ENCODE results near the gene DHRS2.

DHRS2 gene

GRCh38 chr14:23612802-23613201, 23.4 kb upstream of the DHRS2 start:
- DNase-seq (ENCODE audit: low read depth) = no peak

GRCh38 chr14:23613242-23614070, 22.7 kb upstream of the DHRS2 start:
- DNase-seq (ENCODE audit: low read depth) = no peak

DNA sequence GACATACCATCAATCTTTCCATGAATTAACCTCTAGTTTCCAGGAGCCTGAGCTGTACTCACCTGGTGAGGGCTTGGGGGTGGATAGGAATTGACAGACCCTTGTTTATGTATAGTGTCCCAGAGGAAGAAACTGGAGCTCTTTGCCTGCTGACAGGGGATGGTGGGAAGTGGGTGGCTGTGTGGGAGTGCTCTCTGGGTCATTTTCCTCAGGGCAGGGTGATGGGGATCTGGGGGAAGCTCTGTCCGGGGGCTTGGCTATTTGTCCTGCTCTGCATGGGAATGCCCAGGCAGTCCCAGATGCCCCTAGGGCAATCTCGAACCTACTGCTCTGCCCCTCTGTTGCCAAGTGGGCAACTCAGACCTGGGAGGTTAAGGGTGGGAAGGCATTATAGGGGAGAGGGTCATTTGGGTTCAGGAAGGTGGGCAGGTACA, 21.8 kb upstream of the DHRS2 start:
- DNase-seq (ENCODE audit: low read depth) = no peak

GRCh38 chr14:23615856-23616255, 20.3 kb upstream of the DHRS2 start:
- no peak for DNase-seq (ENCODE audit: low read depth)

- DNase-seq (ENCODE audit: low read depth) = no peak
Observed at GRCh38 chr14:23617539-23617938, 18.6 kb upstream of the DHRS2 start.

DNA sequence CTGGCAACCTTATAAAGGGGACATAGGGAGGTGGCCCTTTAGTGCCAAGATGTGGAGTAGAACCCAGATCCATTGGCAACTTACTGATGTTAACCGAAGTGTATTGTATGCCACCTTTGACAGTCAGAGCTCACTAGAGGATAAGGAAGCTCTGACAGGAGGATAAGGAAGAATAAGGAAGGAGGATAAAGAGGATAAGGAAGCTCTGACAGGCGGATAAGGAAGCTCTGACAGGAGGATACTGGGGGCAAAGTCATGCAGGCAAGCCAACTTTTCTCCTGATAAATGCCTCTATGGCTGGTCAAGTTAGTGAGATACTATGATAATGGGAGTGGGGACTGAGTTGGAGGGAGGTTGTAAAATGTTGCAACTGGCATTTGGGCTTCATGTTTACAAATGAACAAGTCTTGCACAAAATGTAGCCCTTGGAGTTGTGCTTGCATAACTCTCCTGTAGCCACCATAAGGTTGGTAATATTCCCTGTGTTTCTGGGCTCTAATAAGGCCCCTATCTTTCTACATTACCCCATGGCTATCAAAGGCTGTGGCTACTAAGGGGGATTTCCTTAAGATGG, 17.7 kb upstream of the DHRS2 start:
- DNase-seq (ENCODE audit: low read depth) = no peak

DNA sequence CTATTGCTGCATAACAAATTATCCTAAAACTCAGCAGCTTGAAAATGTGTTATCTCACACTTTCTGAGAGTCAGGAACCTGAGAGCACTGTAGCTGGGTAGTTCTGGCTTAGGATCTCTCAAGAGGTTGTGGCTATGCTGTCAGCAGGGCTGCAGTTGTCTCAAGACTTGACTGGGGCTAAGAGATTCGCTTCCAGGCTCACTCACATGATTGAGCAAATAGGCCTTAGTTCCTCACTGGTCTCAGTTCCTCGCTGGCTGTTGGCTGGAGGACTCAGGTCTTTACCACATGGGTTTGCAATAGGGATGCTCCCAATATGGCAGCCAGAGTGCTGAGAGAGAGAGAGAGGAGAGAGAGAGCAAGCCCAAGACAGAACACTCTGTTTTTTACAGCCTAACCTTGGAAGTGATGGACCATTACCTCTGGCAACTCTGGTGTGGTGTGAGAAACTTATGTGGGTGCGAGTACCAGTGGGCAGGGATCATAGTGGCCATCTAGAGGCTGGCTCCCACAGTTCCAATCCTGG, 15.9 kb upstream of the DHRS2 start:
- no peak for DNase-seq (ENCODE audit: low read depth)

DNA sequence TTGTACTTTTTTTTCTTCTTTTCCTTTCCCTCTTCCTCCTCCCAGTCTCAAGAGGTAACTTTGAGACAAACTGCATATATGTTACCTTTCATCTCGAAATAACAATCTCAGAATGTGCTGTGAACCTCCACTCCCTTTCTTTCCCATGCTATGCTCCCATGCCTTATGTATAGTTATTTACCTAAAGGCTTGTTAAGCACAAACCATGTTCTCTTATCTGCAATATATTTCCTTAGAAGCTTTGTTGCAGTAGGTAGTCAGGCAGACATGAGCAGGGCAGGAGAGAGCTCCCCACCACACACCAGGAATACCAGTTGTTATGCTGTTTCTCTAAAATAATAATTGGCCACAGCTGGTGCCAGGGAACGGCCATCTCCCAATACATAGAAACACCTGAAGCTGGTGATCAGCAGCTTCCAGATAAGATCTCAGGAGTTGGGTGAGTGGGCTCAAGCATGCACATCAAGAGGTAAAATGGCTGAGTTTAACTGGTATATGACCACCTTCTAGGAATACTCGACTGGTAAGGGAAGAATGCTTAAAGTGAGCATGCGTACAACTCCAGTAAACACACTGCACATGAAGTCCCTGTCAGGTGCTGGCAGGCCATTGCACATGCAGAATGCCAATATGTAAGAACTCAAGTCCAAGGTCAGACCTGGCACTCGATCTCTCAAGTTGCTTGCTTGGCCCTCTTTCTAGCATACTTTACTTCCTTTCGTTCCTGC, 14.8 kb upstream of the DHRS2 start:
- no peak for DNase-seq (ENCODE audit: low read depth)

GRCh38 chr14:23621932-23622730, 14.0 kb upstream of the DHRS2 start:
- no peak for DNase-seq (ENCODE audit: low read depth)

DNA sequence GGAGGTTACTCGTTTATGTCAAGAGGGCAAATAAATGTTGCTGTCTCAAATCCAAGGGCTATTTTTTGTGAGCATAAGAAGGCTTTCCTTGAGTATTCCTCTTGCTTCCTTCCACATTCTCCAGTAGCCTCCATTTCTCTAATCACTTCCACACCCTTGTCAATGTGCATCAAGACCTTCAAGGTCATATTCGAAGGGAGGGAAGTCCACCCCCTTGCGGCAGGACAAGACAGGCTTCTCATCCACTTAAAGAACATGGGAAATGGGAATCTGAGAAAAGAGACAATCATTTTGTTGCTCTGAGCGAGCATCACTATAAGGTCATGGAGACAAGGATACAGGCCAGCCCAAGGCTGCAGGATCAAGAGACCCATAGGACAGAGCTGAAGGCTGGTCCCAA, 13.2 kb upstream of the DHRS2 start:
- no peak for DNase-seq (ENCODE audit: low read depth)

GRCh38 chr14:23623962-23624361, 12.2 kb upstream of the DHRS2 start:
- no peak for DNase-seq (ENCODE audit: low read depth)

- no peak for DNase-seq (ENCODE audit: low read depth)
Observed at GRCh38 chr14:23624830-23625404, 11.2 kb upstream of the DHRS2 start.

GRCh38 chr14:23626946-23627345, 9.2 kb upstream of the DHRS2 start:
- DNase-seq (ENCODE audit: low read depth) = no peak

DNA sequence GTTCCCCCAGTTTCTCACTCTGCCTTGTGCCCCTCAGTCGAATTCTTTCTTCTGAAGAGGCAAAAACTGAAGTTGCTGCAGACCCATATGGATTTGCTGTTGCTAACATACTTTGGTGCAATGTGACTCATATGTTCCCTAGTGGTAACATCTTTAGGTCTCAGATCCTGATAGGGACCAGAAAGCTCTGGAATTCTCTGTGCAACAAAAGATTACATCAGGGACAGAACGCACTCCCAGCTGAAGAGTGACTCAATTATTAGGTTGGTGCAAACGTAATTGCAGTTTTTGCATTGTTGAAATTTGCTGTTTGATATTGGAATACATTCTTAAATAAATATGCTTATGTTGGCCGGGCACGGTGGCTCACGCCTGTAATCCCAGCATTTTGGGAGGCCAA, 8.2 kb upstream of the DHRS2 start:
- DNase-seq (ENCODE audit: low read depth) = no peak

DNA sequence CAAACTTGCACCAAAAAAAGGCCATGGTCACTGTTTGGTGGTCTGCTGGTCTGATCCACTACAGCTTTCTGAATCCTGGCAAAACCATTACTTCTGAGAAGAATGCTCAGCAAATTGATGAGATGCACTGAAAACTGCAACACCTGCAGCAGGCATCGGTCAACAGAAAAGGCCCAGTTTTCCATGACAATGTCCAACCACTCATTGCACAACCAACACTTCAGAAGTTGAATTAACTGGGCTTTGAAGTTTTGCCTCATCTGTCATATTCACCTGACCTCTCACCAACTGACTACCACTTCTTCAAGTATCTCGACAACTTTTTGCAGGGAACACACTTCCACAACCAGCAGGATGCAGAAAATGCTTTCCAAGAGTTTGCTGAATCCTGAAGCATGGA, 7.0 kb upstream of the DHRS2 start:
- no peak for DNase-seq (ENCODE audit: low read depth)

DNA sequence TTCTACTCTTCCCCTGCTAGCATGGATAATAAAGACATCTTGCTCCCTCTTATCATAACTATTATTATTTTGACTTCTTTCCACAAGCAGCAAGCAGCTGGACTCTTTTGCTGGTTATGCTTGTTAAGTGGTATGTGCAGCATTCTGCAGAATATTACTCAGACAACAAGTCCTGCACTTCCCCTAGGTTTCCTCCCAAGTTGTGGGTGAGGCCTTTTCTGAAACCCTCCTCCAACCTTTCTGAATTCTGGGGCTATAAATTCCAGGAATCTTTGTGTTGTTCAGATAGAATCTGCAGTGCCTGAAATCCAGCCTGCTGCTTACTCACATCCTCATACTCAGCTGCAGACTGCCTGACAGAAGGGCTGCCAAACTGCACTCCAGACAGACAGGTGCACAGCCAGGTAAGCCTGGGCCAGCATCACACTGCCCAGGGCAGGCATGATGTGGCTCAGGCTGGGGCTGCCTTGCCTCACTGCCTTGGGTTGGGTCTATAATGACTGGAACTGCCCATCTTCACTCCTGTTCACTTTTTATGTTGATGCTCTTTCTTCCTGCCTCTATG, 6.2 kb upstream of the DHRS2 start:
- no peak for DNase-seq (ENCODE audit: low read depth)

- DNase-seq (ENCODE audit: low read depth) = no peak
Observed at GRCh38 chr14:23630687-23631086, 5.5 kb upstream of the DHRS2 start.

DNA sequence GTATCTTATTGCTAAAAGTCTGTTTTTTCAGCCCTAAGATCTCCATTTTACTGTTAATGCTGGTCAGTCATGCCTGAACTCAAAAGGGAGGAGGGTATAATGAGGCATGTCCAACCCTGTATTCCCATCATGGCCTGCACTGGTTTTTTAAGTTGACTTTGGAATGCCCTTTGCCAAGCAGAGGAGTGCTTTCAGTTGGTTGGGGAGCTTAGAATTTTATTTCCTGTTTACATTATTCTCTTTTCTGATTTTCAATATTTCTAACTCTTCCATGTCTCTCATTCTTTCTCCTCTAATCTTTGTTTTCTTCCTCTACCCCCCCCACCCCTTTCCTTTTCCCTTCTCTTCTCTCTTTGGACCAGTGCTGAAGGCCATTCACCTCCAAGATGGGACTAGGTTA, 4.9 kb upstream of the DHRS2 start:
- DNase-seq (ENCODE audit: low read depth) = no peak

DNA sequence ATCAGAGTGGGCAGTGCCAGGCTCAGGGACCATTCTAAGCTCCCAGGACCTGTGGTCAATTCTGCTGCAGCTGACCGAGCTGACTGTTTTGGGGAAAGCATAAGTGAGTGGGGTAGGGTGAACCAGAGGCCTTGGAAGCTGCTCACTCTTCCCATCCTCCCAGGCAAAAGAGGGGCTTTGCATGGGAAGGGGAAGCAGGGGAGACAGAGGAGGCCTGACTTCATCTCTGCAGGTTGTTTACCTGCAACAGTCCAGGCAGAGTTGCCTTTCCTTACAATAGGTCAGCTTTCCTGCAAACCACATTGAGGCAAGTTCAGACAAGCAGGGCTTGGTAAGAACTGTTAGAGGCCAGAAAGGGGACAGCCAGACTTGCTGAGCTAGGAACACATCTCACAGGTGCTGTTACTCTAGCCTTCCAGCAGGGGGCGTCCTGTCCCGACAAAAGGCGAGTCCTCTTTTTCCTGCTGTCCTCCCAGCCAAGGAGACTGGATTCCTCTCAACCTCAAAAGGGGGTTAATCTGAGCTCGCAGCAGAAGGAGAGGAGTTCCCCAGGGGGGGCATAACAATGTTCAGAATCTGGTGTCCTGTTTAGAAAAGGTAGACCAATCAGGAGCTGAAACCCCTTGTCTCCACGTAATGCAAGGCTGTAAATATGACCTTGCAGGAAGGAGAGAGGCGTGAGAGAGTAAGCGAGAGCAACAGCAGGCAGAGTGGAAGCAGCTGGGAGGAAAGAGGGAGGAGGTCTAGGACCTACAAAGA, 4.3 kb upstream of the DHRS2 start:
- DNase-seq (ENCODE audit: low read depth) = peak; percentile 58

DNA sequence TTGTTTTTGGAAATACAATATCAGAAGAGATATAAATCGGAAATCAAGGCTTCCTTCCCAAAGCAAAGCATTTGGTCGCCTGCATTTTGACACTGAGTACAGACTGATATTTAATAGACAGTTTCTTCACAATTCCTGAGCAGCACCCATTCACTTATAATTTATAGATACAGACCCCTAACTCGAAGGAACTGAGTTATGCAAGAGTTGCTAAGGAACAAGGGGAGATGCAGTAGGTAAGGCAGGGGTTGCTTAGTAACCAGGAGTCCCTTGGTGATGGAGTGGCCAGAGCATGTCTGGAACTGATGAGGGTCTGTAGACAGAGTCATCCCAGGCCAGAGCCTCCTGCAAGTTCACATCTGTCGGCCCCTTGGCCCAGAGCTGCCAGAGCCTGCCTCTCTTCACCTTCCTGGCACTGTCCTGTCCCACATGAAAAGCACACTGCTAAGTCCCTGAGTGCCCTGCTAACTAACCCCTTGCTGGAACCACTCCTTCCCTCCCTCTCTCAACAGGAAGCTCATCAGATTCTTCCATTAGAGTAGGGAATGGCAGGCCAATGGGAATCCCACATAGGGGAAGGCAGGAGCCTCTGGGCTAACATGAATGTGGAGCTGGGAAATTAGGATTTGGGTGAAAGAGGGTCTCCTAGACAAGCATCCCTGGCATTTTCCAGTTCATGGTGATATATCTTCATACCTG, 3.6 kb upstream of the DHRS2 start:
- DNase-seq (ENCODE audit: low read depth) = no peak

Measured in stimulated activated CD8-positive, alpha-beta memory T cell treated with anti-CD3 and anti-CD28 coated beads, Interleukin-12 subunit alpha, Interleukin-12 subunit beta, amount 100 ng/mL, for 1 hour (primary cell).